ENCODE data around the gene GMDS. TPM values are rescaled to one million over a fixed set of nuclear protein-coding genes. Genes with fewer than 3 reads are reported as not detected.

The GMDS gene
- total and polyA plus RNA-seq, 2 of the 13 experiments (the other 11 are each of a cell fraction or from before 2014, with no cell fraction given) = 64.4 to 112 TPM

DNA sequence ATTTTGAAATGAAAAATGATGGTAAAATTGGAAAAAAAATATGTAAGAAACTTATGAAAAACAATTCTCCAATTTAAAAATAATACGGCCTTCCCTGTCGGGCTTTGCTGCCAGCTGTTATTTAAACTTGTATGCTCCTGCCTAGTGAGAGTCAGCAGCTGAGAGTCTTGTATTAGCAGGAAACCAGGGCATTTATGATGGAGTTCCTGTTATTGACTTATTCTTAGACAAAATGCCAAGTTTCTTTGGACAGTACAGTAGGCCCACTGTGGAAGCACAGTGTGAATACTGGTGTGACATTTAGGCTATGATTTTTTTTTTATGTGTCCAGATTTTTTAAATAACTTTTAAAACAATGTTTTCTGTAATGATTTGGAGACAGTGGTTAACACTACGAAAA, 42.1 kb downstream of the GMDS start:
- Histone ChIP-seq H4K20me1 (ENCODE audit: insufficient read depth, low read length) (peaks cover 20% of the 10 kb centered on the region), H3K79me2 (ENCODE audit: insufficient read depth, low read length) (peaks cover 85% of the 10 kb centered on the region), H3K27me3 (ENCODE audit: control insufficient read depth in 1 of 2, insufficient read depth in 2 of 2, low read length in 2 of 2) (no peaks in the 10 kb centered on the region), H2AFZ (ENCODE audit: low read length) (no peak overlapping the region), H3K4me3 (replicated peaks in 1 of 3; ENCODE audit: insufficient read depth in 1 of 3, low read depth in 2 of 3, low read length in 3 of 3) (no peak overlapping the region), H3K4me1 (ENCODE audit: insufficient read depth, low read length) (peaks cover 16% of the 10 kb centered on the region; the same call in 1 of the 2 replicates), H3K36me3 (replicated peaks in 1 of 2; ENCODE audit: control insufficient read depth in 1 of 2, insufficient read depth in 2 of 2, low read length in 2 of 2) (peaks cover 0 to 12% of the 10 kb centered on the region in 2 experiments; a peak in 3 of 5 replicates), H3K4me2 (ENCODE audit: low read depth, low read length) (no peak overlapping the region), H3K9ac (ENCODE audit: insufficient read depth, low read depth, low read length) (no peak overlapping the region), H3K9me3 (ENCODE audit: low read length) (no peaks in the 10 kb centered on the region), H3K27ac (ENCODE audit: extremely low read length, insufficient read depth, low read length) (no peak overlapping the region)
- in situ Hi-C loops (cut with HindIII; ENCODE audit: extremely low pct_ligation_motif_present, low pct_unique_long_range_greater_than_20kb) = loop anchor here (10.0 kb wide), 2 partner anchors 252 to 432 kb away; no protein-coding TSS in a partner anchor
- no peak for TF ChIP-seq FOSL2 (CRISPR knock-in tag; IDR thresholded peaks at IDR 0.05)
- DNase-seq (ENCODE audit: low spot score) (no peak), FAIRE-seq (no peak), ATAC-seq (no peak)
- intact Hi-C loops (cut with micrococcal nuclease; ENCODE audit: unreplicated experiment) = no loop called here
- ChIA-PET CTCF (ENCODE audit: low intra/inter-chr PET ratio, low total read pairs) (no interaction called here), POLR2A (no interaction called here)
- BruUV-seq (replicated peaks) = no TSS peak
- 98% methylated on average over 3 of the region's 3 CpGs for WGBS (ENCODE audit: low lambda C conversion rate)

DNA sequence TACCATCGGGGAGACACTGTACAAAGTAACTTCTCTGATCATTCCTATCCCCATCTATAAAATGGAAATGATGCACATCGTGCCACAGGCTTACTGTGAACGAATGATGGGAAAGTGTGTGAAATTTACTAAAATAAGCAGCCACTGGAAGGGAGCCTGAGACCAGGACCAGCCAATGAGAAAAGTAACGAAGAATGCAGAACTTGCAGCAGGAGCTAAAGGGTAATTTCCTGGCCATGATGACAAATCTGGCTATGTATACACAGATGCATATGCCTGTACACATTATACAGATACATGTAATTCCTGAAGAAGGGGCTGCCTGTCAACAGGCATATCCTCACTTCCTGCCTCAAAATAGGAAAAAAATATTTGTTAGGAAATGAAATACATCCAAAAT, 47.4 kb downstream of the GMDS start:
- ATAC-seq = no peak
- BruUV-seq (replicated peaks) = no TSS peak
- H3K9me3 ChIP-seq (ENCODE audit: low read length) = no peaks in the 10 kb centered on the region
- H3K79me2 ChIP-seq (ENCODE audit: insufficient read depth, low read length) = peaks cover 82% of the 10 kb centered on the region
- DNase-seq (ENCODE audit: low spot score) = no peak
- ChIA-PET CTCF (ENCODE audit: low intra/inter-chr PET ratio, low total read pairs) (no interaction called here), POLR2A (no interaction called here)
- peaks cover 9% of the 10 kb centered on the region; the same call in 1 of the 2 replicates for H3K4me1 ChIP-seq (ENCODE audit: insufficient read depth, low read length)
- 98% methylated on average over 4 of the region's 4 CpGs for WGBS (ENCODE audit: low lambda C conversion rate)
- H3K27ac ChIP-seq (ENCODE audit: extremely low read length, insufficient read depth, low read length) = no peak overlapping the region
- H3K9ac ChIP-seq (ENCODE audit: insufficient read depth, low read depth, low read length) = no peak overlapping the region
- H3K4me2 ChIP-seq (ENCODE audit: low read depth, low read length) = no peak overlapping the region
- no peak for FAIRE-seq
- H2AFZ ChIP-seq (ENCODE audit: low read length) = no peak overlapping the region
- no peaks in the 10 kb centered on the region for H3K27me3 ChIP-seq (ENCODE audit: control insufficient read depth in 1 of 2, insufficient read depth in 2 of 2, low read length in 2 of 2)
- intact Hi-C loops (cut with micrococcal nuclease; ENCODE audit: unreplicated experiment) (loop anchor here (5.0 kb wide), 1 partner anchor 406 kb away; no protein-coding TSS in a partner anchor), in situ Hi-C loops (cut with HindIII; ENCODE audit: extremely low pct_ligation_motif_present, low pct_unique_long_range_greater_than_20kb) (no loop called here)
- H3K36me3 ChIP-seq (replicated peaks in 1 of 2; ENCODE audit: control insufficient read depth in 1 of 2, insufficient read depth in 2 of 2, low read length in 2 of 2) = peaks cover 1 to 10% of the 10 kb centered on the region in 2 experiments
- TF ChIP-seq ZNF547 (CRISPR knock-in tag; IDR thresholded peaks at IDR 0.05) = no peak
- TF ChIP-seq, protein P1, sequence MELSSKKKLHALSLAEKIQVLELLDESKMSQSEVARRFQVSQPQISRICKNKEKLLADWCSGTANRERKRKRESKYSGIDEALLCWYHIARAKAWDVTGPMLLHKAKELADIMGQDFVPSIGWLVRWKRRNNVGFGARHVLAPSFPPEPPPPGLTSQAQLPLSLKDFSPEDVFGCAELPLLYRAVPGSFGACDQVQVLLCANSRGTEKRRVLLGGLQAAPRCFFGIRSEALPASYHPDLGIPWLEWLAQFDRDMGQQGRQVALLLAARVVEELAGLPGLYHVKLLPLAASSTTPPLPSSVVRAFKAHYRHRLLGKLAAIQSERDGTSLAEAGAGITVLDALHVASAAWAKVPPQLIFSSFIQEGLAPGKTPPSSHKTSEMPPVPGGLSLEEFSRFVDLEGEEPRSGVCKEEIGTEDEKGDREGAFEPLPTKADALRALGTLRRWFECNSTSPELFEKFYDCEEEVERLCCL (CRISPR knock-in tag; IDR thresholded peaks at IDR 0.05; ENCODE audit: borderline replicate concordance) = 0 out of 2 replicates have a peak, but pooled peaks have one; percentile 36
- no peak for TF ChIP-seq FOXJ3 (CRISPR knock-in tag; IDR thresholded peaks at IDR 0.05; ENCODE audit: borderline replicate concordance)
- TF ChIP-seq RBM22 (optimal IDR thresholded peaks at IDR 0.05; ENCODE audit: low read length) = peak; percentile 68
- no peak for TF ChIP-seq CC2D1A (CRISPR knock-in tag; IDR thresholded peaks at IDR 0.05)
- TF ChIP-seq ZNF577 (CRISPR knock-in tag; IDR thresholded peaks at IDR 0.05; ENCODE audit: borderline replicate concordance, low read depth) = no peak
- TF ChIP-seq ZNF557 (CRISPR knock-in tag; IDR thresholded peaks at IDR 0.05) = no peak
- no peak overlapping the region for H3K4me3 ChIP-seq (replicated peaks in 1 of 3; ENCODE audit: insufficient read depth in 1 of 3, low read depth in 2 of 3, low read length in 3 of 3)
- H4K20me1 ChIP-seq (ENCODE audit: insufficient read depth, low read length) = peaks cover 40% of the 10 kb centered on the region
